ENCODE results near the gene GNS.

Gene GNS

GRCh38 chr12:64791036-64791435, 31.8 kb upstream of the GNS start:
- TF ChIP-seq ZFX (IDR thresholded peaks at IDR 0.05; ENCODE audit: borderline replicate concordance) (no peak), CTCF (IDR thresholded peaks at IDR 0.05) (no peak)
- no peak overlapping the region for H3K27ac ChIP-seq

- no peak for TF ChIP-seq CTCF (IDR thresholded peaks at IDR 0.05)
- no peak overlapping the region for H3K27ac ChIP-seq
Observed at GRCh38 chr12:64790166-64790565, 31.0 kb upstream of the GNS start.

- no peak for TF ChIP-seq CTCF (IDR thresholded peaks at IDR 0.05)
- TF ChIP-seq ZFX (IDR thresholded peaks at IDR 0.05; ENCODE audit: borderline replicate concordance), result no peak
Observed at GRCh38 chr12:64785838-64786237, 26.6 kb upstream of the GNS start.

GRCh38 chr12:64782191-64782876, 23.1 kb upstream of the GNS start:
- no peak overlapping the region for H3K27ac ChIP-seq
- TF ChIP-seq ZFX (IDR thresholded peaks at IDR 0.05; ENCODE audit: borderline replicate concordance) (no peak), CTCF (IDR thresholded peaks at IDR 0.05) (no peak)

More at GRCh38 chr12:64785838-64786237, 26.6 kb upstream of the GNS start:
- H3K27ac ChIP-seq, result no peak overlapping the region

- TF ChIP-seq CTCF (IDR thresholded peaks at IDR 0.05) (peak; percentile 35; the same call in 1 of the 2 replicates), ZFX (IDR thresholded peaks at IDR 0.05; ENCODE audit: borderline replicate concordance) (no peak)
Observed at GRCh38 chr12:64781280-64782190, 22.3 kb upstream of the GNS start.

GRCh38 chr12:64780531-64781279, 21.5 kb upstream of the GNS start:
- H3K27ac ChIP-seq, result peak overlapping the region; percentile 83
- TF ChIP-seq ZFX (IDR thresholded peaks at IDR 0.05; ENCODE audit: borderline replicate concordance) (no peak), CTCF (IDR thresholded peaks at IDR 0.05) (peak; percentile 68)

More at GRCh38 chr12:64781280-64782190, 22.3 kb upstream of the GNS start:
- peak overlapping the region; percentile 83 for H3K27ac ChIP-seq
